Measurements from ENCODE around the gene FAM193B. TPM values are rescaled to one million over a fixed set of nuclear protein-coding genes. Genes with fewer than 3 reads are reported as not detected.

FAM193B gene
- total and polyA plus RNA-seq, 9 of the 15 experiments (the other 6 are each of a cell fraction or from before 2014, with no cell fraction given), result 4.4 to 76.4 (median 37.3) TPM

GRCh38 chr5:177599731-177600507 is 45.6 kb upstream of the FAM193B start, which contains the start of gene B4GALT7 (continued):
- TF ChIP-seq KDM5B (IDR thresholded peaks at IDR 0.05; ENCODE audit: insufficient replicate concordance, low read depth, low read length) (peak; percentile 95), RREB1 (CRISPR knock-in tag; IDR thresholded peaks at IDR 0.05) (0 out of 2 replicates have a peak, but pooled peaks have one; percentile 8), POLR2G (IDR thresholded peaks at IDR 0.05; ENCODE audit: low read depth, low read length) (peak; percentile 92), ZC3H8 (IDR thresholded peaks at IDR 0.05) (no peak), FOXA3 (CRISPR knock-in tag; conservative IDR thresholded peaks at IDR 0.05 in 1 of 2, IDR thresholded peaks at IDR 0.05 in 1 of 2) (no peak), E4F1 (CRISPR knock-in tag; IDR thresholded peaks at IDR 0.05; ENCODE audit: borderline replicate concordance) (no peak), PRPF4 (IDR thresholded peaks at IDR 0.05; ENCODE audit: insufficient read depth, low read depth, low read length, poor library complexity, severe bottlenecking) (no peak), HINFP (tag; conservative IDR thresholded peaks at IDR 0.05; ENCODE audit: low read depth) (no peak), MXI1 (IDR thresholded peaks at IDR 0.05; ENCODE audit: low read depth, low read length) (0 out of 2 replicates have a peak, but pooled peaks have one; percentile 22), ADNP (tag; IDR thresholded peaks at IDR 0.05) (no peak), TFAM (CRISPR knock-in tag; conservative IDR thresholded peaks at IDR 0.05) (no peak)
- TF ChIP-seq, protein P1, sequence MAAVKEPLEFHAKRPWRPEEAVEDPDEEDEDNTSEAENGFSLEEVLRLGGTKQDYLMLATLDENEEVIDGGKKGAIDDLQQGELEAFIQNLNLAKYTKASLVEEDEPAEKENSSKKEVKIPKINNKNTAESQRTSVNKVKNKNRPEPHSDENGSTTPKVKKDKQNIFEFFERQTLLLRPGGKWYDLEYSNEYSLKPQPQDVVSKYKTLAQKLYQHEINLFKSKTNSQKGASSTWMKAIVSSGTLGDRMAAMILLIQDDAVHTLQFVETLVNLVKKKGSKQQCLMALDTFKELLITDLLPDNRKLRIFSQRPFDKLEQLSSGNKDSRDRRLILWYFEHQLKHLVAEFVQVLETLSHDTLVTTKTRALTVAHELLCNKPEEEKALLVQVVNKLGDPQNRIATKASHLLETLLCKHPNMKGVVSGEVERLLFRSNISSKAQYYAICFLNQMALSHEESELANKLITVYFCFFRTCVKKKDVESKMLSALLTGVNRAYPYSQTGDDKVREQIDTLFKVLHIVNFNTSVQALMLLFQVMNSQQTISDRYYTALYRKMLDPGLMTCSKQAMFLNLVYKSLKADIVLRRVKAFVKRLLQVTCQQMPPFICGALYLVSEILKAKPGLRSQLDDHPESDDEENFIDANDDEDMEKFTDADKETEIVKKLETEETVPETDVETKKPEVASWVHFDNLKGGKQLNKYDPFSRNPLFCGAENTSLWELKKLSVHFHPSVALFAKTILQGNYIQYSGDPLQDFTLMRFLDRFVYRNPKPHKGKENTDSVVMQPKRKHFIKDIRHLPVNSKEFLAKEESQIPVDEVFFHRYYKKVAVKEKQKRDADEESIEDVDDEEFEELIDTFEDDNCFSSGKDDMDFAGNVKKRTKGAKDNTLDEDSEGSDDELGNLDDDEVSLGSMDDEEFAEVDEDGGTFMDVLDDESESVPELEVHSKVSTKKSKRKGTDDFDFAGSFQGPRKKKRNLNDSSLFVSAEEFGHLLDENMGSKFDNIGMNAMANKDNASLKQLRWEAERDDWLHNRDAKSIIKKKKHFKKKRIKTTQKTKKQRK (IDR thresholded peaks at IDR 0.05; ENCODE audit: borderline replicate concordance, low read depth, low read length), result no peak; the same call in 1 of the 2 replicates

All from K562 (cell line).